Natural killer cell treated with Interleukin-12 subunit alpha and Interleukin-12 subunit beta and Interleukin-15 and Interleukin-18, amount 100 ng/mL, for 72 hours (primary cell): ENCODE data around the gene NFIC. TPM values are rescaled to one million over a fixed set of nuclear protein-coding genes. Genes with fewer than 3 reads are reported as not detected.
"Not testable (repeated sequence)": the region's sequence is repeated elsewhere in the genome, so short reads cannot be mapped to it uniquely, and the experiment has no call there.

Experiments
- ATAC-seq, 2 donors: fragments of 150-1000 bp; cut with Tn5 transposase in 1 of 2; sonication (Bioruptor Pico), chemical (Tn5 transposase) in 1 of 2; 2 replicates each; pipeline ENCODE4 v1.10.0; 2021
- DNase-seq: peaks from one replicate; pipeline ENCODE4 v3.0.0; 2022; ENCODE audit warnings: low spot score
- H3K27ac Mint-ChIP-seq, 2 donors: 1 replicate in 1 of 2; 2 replicates in 1 of 2; pipeline ENCODE4 v1.8.0; 2022; ENCODE audit warnings: mixed read lengths in 2 of 2, mild to moderate bottlenecking in 1 of 2, moderate library complexity in 1 of 2
- H3K27me3 Mint-ChIP-seq, 2 donors: 1 replicate in 1 of 2; 2 replicates in 1 of 2; pipeline ENCODE4 v1.8.0; 2022; ENCODE audit warnings: mixed read lengths in 2 of 2
- H3K36me3 Mint-ChIP-seq: one replicate; pipeline ENCODE4 v1.8.0; 2022; ENCODE audit warnings: mixed read lengths
- H3K4me1 Mint-ChIP-seq, 2 donors: 1 replicate in 1 of 2; 2 replicates in 1 of 2; pipeline ENCODE4 v1.8.0; 2022; ENCODE audit warnings: low read depth in 2 of 2, mixed read lengths in 2 of 2, mild to moderate bottlenecking in 1 of 2
- H3K4me3 Mint-ChIP-seq: one replicate; pipeline ENCODE4 v1.8.0; 2022; ENCODE audit warnings: mixed read lengths
- H3K9me3 Mint-ChIP-seq: 2 replicates; pipeline ENCODE4 v1.8.0; 2022; ENCODE audit warnings: mixed read lengths
- total RNA-seq, 2 donors: library from RNA; stranded (reverse); gene quantifications; one replicate each; pipeline ENCODE4 v1.2.3, GENCODE V29; 2022

The NFIC gene
- total RNA-seq, 2 donors from 2014 or later, result 21.4 to 41.7 TPM

DNA sequence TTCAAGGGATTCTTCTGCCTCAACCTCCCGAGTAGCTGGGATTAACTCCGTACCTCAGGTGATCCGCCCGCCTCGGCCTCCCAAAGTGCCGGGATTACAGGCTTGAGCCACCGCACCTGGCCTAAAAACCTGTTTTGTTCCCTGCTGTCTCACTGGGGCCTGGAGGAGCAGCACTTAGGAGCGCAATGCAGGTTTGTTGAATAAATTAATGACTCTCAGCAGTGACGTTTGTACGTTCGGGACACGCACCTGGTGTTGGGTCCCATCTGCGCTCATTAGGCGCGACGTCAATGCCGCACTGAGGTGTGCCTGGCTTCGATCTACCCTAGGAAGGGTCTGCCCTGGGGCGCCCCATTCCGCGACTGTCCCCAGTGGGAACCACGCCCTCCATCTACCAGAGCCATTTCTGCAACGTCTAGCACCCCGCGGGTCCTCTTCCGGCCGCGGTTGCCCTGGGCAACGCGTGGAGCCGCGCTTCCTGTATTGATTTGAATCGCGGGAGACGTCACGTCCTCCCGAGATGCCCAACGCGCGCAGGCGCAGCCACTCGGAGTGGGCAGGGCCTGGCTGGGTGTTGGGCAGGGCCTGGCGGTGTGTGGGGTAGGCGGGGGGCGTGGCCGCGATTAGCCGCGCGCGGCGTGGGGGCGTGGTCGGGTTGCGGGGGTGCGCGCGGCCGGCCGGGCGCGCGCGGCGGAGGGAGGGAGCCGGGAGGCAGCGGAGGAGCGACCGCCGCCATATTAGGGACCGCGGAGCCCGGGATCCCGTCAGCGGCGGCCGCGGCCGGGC, 139.4 kb downstream of the NFIC start, which contains the start of gene FZR1:
Gene FZR1, plus strand, starts transcription at position 714 of the 786 bp plus-strand sequence. CDS start 16,679 bp downstream, outside the sequence.
- no peaks in the 10 kb centered on the region for H3K9me3 Mint-ChIP-seq
- DNase-seq (peak; percentile 100), ATAC-seq (peak; percentile 97 to 98)
- H3K4me3 Mint-ChIP-seq, result peak within 1 kb of the TSS; percentile 95
- H3K4me1 Mint-ChIP-seq, result peaks cover 41% of the 10 kb centered on the region in 2 donors
- no peaks in the 10 kb centered on the region for H3K36me3 Mint-ChIP-seq
- H3K27ac Mint-ChIP-seq, result peak within 1 kb of the TSS; percentile 86 to 92
- no peaks in the 10 kb centered on the region for H3K27me3 Mint-ChIP-seq

DNA sequence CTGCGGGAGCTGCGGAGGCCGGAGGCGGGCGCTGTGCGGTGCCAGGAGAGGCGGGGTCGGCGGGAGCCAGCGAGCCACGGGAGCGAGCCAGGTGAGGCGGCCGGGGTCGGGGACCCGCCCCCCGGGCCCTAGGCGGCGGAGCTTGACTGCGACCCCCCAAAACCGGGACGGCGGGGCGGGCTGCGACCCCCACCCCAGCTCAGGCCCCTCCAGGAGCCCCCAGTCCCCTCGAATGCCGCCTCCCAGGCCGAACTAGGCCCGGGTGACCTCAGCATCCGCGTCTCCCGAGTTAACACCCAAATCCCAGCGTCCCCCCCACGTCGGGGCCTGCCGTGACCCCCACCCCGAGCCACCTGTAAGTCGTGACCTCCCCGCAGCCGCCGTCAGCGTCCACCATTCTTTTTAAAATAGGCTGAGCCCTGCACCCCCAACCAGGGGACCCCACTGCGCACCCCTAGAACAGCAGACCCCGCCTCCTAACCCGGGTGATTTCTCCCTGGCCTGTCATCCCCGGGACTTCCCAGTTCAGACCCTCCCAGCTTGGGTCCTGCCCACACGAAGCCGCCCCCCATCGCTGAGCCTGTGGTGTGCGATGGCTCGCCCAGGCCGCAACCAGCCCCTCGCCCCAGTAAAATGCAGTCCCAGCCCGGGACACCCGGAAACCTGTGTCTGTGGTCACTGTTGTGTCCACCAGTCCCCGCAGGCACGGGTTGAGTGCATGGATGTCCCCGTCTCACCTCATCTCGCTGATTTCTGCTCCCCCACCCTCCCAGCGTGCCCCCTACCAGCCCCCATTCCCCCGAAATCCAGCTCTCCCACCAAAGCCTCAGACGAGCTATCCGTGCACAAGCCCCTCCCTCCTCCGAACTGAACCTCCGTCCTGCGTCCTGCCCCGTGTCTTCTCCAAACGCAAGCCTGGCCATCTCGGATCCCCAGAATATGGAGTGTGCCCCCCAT, 140.3 kb downstream of the NFIC start:
- peak overlapping the region; percentile 86 to 92 for H3K27ac Mint-ChIP-seq
- peak overlapping the region; percentile 95 for H3K4me3 Mint-ChIP-seq
- ATAC-seq, result no peak
- peaks cover 37 to 40% of the 10 kb centered on the region in 2 donors for H3K4me1 Mint-ChIP-seq
- H3K9me3 Mint-ChIP-seq, result no peaks in the 10 kb centered on the region
- no peaks in the 10 kb centered on the region for H3K36me3 Mint-ChIP-seq
- no peak for DNase-seq
- H3K27me3 Mint-ChIP-seq, result no peaks in the 10 kb centered on the region

DNA sequence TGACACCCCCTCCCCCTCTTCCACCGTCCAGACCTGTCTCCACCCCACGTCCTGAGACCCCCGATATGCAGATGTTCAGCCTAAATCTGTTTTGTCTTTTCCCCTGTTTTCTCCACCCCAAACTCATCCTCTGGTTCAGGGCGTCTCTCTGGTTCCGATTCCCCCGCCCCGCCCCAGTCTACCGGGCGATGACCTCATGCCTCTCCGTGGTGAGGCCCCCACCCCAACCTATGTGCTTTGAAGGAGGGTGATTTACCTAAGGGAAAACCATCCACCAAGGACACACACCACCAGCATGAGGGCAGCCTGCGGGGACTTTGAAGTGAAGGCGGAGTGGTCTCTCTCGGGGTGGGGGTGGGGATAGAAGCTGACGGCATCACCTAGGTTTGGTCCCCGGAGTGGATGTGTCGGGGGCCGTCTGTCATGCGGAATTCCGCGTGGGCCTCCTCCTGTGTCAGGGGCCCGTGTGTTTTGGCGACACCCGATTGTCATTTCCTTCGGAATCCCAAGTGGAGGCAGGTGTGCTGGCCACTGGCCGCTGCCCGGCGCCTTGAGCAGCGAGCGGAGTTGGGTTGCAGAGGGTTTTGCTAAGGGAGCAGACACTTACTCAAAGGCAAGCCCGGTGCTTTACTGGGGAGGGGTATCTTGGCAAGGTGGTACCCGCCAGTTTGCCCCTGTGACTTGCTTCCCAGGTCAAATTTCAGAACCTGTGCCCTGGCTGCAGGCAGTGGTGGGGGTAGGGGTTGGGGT, 141.2 kb downstream of the NFIC start:
- H3K9me3 Mint-ChIP-seq, result no peaks in the 10 kb centered on the region
- H3K27ac Mint-ChIP-seq, result peak overlapping the region; percentile 61 to 92
- H3K36me3 Mint-ChIP-seq, result no peaks in the 10 kb centered on the region
- ATAC-seq, result no peak
- H3K4me3 Mint-ChIP-seq, result peak overlapping the region; percentile 95
- no peak for DNase-seq
- H3K27me3 Mint-ChIP-seq, result no peaks in the 10 kb centered on the region
- H3K4me1 Mint-ChIP-seq, result peaks cover 37 to 45% of the 10 kb centered on the region in 2 donors

DNA sequence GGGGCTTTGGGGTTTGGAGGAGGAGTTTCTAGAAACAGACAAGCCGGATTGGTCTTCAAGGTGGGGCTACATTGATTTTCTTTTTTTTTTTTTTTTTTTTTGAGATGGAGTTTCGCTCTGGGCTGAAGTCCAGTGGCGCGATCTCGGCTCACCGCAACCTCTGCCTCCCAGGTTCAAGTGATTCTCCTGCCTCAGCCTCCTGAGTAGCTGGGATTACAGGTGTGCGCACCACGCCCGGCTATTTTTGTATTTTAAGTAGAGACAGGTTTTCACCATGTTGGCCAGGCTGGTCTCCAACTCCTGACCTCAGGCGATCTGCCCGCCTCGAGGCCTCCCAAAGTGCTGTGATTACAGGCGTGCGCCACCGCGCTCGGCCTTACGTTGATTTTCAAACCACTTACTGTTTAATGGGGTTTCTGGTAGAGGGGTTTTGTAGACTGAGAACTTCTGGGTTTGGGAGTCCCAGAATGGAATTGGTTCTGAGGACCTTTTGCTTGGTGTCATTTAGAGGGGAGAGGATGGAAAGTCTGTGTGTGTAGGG, 141.8 kb downstream of the NFIC start:
- H3K27ac Mint-ChIP-seq, H3K9me3 Mint-ChIP-seq, H3K36me3 Mint-ChIP-seq: not testable (repeated sequence)

DNA sequence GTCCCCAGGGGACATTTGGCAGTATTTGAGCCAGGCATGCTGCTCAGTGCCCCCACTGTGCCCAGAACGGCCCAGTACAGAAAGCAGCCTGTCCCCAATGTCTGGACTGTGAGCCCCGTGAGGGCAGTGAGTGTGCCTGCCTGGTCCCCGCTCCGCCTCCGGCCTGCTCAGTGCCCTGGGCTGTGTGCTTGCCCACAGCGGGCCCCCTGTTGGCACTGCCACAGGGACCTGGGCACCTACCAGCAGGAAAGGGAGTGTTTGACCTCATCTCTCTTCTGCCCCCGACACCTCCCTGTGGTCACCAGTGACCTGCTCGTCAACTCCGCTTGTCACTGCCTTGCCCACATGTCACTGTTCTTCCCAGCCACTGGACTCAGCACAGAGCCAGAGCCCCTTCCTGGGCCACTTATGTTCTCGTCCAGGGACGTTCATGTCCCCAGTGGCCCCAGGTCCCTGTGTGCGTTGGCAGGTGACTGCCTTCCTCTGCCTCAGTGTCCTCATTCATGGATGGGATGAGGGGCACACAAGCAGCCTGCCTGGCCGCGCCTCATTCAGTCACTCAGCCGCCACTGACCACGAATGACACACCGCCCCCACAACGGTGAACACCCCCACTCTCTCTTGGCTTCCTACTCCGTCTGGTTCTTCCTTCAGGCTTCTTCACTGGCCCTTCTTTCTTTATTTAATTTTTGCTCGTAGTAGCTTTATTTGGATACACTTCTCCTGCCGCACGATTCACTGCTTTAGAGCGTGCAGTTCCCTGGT, 142.6 kb downstream of the NFIC start:
- Mint-ChIP-seq H3K36me3 (no peaks in the 10 kb centered on the region), H3K4me1 (peaks cover 37 to 48% of the 10 kb centered on the region in 2 donors), H3K27ac (peak overlapping the region; percentile 0 to 34), H3K9me3 (no peaks in the 10 kb centered on the region), H3K27me3 (no peaks in the 10 kb centered on the region), H3K4me3 (peak overlapping the region; percentile 50)
- ATAC-seq (no peak), DNase-seq (no peak)

More for the DNA sequence above, 141.8 kb downstream of the NFIC start:
- H3K4me3 Mint-ChIP-seq, result peak overlapping the region; percentile 50
- DNase-seq, H3K27me3 Mint-ChIP-seq, ATAC-seq: not testable (repeated sequence)
- H3K4me1 Mint-ChIP-seq, result peaks cover 37 to 45% of the 10 kb centered on the region in 2 donors

DNA sequence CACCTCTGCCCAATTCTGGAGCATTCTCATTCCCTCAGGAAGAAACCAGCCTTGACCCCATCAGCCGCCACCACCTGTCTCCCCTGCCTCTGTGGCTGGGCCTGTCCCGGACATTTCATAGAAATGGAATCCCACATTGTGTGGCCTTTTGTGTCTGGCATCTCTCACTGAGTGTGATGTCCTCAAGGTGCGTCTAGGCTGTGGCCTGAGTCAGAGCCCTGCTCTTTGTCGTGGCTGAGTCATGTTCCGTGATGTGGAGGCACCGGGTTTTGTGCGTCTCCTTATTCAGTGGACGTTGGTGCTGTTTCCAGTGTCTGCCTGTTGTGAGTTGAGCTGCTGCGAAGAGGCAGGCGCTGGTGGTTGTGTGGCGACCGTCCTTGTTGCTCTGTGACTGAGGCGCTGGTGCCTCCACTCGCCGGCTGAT, 143.2 kb downstream of the NFIC start:
- ATAC-seq (no peak), DNase-seq (no peak)
- no peaks in the 10 kb centered on the region for H3K9me3 Mint-ChIP-seq
- H3K27me3 Mint-ChIP-seq, result no peaks in the 10 kb centered on the region
- peak overlapping the region; percentile 50 for H3K4me3 Mint-ChIP-seq
- peaks cover 34 to 49% of the 10 kb centered on the region in 2 donors for H3K4me1 Mint-ChIP-seq
- H3K27ac Mint-ChIP-seq, result peak overlapping the region; percentile 6 to 34
- H3K36me3 Mint-ChIP-seq, result no peaks in the 10 kb centered on the region

DNA sequence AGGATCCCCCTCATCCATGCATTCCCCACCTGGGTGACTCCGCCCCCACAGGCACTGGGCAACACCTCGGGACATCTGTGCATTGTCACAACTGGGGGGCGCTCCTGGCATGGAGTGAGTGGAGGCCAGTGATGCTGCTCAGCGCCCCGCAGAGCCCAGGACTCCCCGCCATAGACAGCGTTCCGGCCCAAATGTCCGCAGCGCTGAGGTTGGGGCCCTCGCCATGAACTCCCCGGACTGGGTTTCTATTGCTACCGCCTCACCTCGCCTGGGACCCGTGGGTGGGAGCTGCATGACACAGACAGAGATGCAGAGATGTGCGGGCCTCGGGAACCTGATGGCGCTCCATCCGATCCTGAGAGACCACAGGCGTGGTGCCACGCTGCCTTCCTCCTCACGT, 144.3 kb downstream of the NFIC start:
- H3K4me3 Mint-ChIP-seq, result no peak overlapping the region
- peaks cover 28 to 45% of the 10 kb centered on the region in 2 donors for H3K4me1 Mint-ChIP-seq
- H3K27me3 Mint-ChIP-seq, result no peaks in the 10 kb centered on the region
- ATAC-seq (no peak), DNase-seq (no peak)
- H3K27ac Mint-ChIP-seq, result no peak overlapping the region
- H3K36me3 Mint-ChIP-seq, result no peaks in the 10 kb centered on the region
- no peaks in the 10 kb centered on the region for H3K9me3 Mint-ChIP-seq

DNA sequence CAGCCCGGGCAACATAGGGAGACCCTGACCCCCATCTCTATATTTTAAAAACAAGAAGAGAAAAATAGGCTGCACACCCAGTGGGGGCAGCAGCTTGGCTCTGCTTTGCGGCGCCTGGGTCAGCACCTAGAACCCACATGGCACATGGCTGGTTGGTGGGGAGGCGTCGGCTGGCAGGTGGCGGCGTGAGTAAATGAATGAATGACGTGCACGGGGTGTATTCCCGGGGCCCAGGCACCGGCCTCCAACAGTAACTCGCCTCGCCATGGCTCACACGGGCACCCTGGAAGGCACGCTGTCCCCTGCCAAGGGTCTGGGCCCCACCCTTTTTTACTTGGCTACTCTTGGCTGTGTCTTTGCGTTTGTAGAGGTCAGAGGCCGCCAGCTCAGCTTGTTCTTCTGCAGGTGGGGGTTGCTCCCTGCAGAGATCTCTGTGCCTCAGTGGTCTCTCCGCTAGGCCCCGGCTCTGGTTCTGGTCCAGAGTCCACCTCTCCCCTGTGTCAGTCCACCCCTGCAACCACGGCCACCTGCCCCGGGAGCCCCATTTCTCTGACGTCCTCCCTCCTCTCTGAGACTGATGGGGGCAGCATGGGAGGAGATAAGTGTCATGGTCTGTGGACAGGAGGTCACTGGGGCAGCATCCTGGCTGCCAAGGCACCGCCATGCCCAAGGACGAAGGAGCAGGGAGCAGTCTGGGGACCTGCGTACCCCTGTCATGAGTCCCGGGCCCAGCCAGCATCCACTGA, 145.3 kb downstream of the NFIC start:
- no peaks in the 10 kb centered on the region for H3K27me3 Mint-ChIP-seq
- no peaks in the 10 kb centered on the region for H3K36me3 Mint-ChIP-seq
- ATAC-seq (no peak), DNase-seq (no peak)
- no peak overlapping the region for H3K27ac Mint-ChIP-seq
- no peak overlapping the region for H3K4me3 Mint-ChIP-seq
- H3K4me1 Mint-ChIP-seq, result peaks cover 27 to 45% of the 10 kb centered on the region in 2 donors
- H3K9me3 Mint-ChIP-seq, result no peaks in the 10 kb centered on the region

DNA sequence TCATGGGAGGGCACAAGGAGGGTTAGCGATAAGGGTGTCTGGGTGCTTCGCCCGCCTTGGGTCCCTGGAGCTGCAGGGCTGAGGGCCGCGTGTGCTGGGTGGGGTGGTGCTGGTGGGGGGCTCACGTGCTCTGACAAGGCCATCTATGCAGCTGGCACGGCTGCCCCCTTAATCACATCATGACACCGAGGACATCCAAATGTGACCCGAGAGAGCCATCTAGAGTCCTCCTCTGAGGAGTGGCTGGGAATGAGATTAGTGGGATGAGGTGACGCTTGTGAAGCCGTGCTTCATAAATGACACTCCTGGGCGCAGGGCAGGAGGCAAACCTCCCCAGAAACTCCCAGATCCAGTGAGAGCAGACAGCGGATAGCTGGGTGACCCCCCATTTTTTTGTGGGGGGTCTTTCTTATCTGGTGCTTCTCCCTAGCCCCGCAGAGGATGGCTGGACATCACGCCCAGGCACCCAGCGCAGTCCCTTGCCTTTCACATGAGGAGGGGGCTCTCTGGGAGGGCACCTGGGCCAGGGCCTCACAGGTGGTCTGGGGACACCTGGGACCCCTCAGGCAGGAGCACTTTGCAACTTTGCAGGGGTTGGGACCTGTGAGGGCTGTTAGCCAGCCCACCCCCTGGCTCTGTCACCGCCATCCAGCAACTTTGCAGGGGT, 146.3 kb downstream of the NFIC start:
- DNase-seq (no peak), ATAC-seq (no peak)
- no peak overlapping the region for H3K27ac Mint-ChIP-seq
- no peak overlapping the region for H3K4me3 Mint-ChIP-seq
- H3K4me1 Mint-ChIP-seq, result peaks cover 18 to 40% of the 10 kb centered on the region in 2 donors
- H3K36me3 Mint-ChIP-seq, result no peaks in the 10 kb centered on the region
- H3K9me3 Mint-ChIP-seq, result no peaks in the 10 kb centered on the region
- no peaks in the 10 kb centered on the region for H3K27me3 Mint-ChIP-seq

DNA sequence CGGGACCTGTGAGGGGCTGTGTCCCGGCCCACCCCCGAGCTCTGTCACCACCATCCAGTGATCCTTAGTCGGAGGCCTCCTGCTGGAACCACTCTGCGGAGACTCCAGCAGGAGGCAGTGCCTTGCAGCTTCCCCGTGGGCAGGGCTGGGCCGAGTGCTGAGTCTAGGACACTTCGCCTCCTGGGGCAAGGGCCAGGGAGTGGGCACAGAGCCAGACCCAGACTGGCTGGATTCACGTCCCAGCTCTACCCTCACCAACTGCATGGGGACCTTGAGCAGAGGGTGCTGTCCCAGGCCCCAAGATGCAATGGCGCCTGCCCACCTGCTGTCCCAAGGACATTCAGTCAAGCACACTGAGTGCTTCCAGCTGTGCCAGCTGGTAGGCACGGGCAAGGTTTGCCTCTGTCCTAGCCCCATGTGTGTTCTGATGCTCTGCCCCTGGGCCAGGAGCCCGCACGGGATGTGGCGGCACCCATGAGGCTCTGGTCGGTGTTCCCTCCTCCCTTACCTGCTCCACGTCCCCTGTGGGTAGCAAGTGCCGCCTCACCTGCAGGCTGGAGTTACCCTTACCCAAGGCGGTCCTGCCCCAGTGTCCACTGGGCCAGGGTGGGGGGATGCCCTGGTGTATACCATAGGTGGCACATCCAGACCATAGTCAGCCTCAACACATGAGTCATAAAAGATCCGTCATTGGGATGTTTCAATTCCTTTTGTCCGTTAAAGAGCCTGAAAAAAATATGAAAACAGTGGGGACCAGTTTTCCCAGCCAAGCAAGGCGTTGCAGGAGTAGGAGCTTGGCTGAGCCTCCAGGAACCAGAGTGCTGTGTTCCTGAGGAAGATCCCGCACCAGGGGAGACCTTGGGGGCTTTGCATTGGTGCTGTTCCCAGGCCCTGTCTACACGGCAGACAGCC, 147.1 kb downstream of the NFIC start:
- Mint-ChIP-seq H3K27me3 (no peaks in the 10 kb centered on the region), H3K4me1 (peaks cover 18 to 37% of the 10 kb centered on the region in 2 donors), H3K9me3 (no peaks in the 10 kb centered on the region), H3K4me3 (no peak overlapping the region), H3K27ac (no peak overlapping the region), H3K36me3 (no peaks in the 10 kb centered on the region)
- ATAC-seq (no peak), DNase-seq (no peak)

DNA sequence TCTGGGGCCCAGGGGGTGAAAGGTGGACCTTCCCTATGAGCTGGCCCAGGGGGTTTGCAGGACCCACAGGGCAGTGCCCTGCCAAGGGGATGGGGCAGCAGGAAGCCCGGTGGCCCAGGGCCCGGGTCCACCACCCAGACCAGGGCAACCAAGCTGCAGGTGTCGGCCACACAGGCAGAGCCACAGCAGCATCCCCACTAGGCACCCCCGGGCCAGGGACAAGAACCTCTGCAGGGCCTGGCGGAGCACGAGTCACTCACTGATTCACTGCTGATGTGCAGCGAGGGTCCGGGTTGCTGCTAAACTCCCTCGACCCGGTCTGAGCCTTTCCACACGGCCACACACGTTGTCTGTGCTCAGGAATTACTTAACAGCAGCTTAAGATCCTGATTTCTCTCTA, 148.5 kb downstream of the NFIC start:
- Mint-ChIP-seq H3K27ac (no peak overlapping the region), H3K4me3 (no peak overlapping the region), H3K4me1 (peaks cover 7 to 25% of the 10 kb centered on the region in 2 donors), H3K9me3 (no peaks in the 10 kb centered on the region), H3K27me3 (no peaks in the 10 kb centered on the region), H3K36me3 (no peaks in the 10 kb centered on the region)
- DNase-seq (no peak), ATAC-seq (no peak)
